HG03354 (cell line): ENCODE measurements around the gene RNF5.

Experiments used
- ATAC-seq: cut with Tn5 transposase; IDR thresholded peaks from one replicate; pipeline ENCODE4 v1.9.1; 2021; ENCODE audit warnings: mild to moderate bottlenecking; ENCODE audit not compliant: unreplicated experiment, poor library complexity, severe bottlenecking

Gene RNF5

GRCh38 chr6:32226434-32226833 lies 48.2 kb downstream of the RNF5 start:
- ATAC-seq: no peak
